NCI-H2196 treated with DMSO at 0.1 percent for 48 hours (cell line): ENCODE results near the gene GMDS.
A peak's percentile ranks its signal among the peaks of the same experiment; 100 is the strongest.

ENCODE experiments used
- DNase-seq: peaks from one replicate; lab custom pipeline; 2025; ENCODE audit not compliant: unreplicated experiment; lab: John Stamatoyannopoulos, UW

GMDS gene

DNA sequence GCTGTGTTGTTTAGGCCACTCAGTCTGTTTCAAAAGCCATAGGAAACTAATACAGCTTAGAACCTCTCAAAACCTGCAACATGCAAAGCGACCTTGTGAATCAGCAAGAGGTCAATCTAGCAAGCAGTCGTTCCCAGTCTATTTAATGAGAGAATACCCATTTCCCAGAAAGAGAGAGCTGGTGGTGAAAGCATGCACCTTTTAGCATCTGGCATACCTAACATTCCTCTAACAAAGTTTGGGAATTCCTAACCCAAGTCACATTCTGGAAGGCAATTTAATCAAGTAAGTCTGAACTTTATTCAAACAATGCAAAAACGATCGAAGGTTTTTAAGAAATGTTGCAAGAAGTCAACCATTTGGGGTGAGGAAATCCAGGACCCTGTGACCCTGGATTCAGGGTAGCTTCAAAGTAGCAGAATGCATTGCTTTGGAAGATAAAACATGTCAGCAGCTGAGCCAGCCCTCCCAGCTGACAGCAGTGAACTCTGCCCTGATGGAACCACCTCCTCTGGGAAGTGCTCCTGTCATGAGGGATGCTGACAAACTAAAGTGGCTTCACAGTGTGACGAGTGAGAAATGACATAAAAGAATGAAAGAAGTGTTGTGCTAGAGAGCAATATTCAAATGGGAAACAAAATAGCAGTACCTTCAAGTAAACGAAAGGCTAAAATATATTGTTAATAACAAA lies 104.8 kb downstream of the GMDS start:
- DNase-seq, result no peak

DNA sequence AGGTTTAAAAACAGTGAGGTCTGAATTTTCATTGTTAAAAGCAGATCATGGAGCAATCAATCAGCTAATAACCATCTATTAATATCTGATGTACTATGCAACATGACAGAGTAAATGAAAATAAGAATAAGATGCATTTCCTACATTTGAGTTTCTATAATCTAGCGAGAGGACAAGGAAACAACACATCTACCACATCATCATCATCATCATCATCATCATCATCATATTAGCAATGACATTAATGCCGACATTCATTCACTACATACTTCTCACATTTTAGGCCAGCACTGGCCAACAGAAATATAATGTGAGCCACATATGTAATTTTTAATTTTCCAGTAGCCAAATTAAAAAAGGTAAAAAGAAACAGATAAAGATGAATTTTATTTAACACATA lies 110.0 kb downstream of the GMDS start:
- no peak for DNase-seq

GRCh38 chr6:2134554-2134953 lies 110.9 kb downstream of the GMDS start:
- DNase-seq, result no peak

DNA sequence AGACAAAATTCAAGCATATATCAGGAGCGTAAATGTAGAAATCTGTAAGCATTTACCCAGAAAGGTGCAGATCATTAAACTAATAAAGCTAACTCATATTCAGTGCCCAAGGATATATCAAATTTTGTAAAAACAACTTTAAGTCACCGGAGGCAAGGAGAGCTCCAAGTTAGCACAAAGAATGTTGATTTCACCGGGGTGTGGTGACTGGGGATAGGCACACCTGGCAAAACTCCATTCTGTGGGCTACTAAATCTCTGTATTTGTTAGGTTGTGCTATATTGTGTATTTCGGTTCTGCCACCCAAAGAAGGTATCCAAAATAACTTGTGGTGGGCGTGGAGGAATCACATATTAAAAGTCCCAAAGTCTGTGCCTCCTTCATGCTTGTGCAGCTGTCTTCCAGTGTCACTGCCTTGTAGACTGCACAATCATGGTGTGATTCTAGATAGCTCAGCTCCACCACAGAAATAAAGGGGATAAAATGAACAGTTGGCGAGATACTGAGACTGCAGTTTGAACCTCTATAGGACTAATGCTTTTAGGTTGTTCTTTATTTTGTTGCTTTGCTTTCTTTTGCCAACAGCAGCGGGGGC lies 111.6 kb downstream of the GMDS start:
- no peak for DNase-seq

DNA sequence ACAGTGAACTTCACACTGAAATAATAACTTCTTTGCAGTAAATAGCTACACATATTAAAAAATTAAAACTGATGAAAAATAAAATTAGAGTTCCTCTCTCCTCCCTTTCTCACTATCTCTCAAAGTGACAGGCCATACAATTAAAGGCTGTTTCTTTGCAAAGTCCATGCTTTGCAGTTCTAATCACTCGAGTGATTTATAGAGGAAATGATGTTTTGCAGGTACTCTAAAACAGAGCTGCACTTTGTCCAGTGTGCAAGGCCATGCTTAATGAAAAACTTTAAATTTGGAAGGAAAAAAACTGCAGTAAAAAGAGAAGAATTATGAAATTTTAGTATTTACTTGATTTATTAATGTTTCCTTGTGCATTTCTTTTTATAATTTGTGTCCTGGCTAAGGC lies 112.5 kb downstream of the GMDS start:
- no peak for DNase-seq

DNA sequence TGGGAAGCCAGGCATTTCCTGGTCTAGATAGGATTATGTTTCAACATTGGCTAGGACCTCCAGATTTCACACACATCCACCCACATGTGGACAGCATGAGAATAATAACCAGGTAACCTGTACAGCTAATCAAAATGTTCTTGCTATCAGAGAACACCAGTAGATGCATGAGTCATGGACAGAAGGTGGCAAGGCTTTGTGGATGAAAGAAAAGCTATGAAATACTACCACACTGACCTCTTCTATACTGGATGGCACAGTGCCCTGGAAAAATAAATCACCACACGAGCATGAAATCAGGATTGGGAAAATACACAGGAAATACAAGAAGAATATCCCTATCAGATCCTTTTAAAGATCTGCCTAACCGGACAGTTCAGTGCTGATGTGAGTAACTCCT lies 113.0 kb downstream of the GMDS start:
- DNase-seq, result peak; percentile 40

GRCh38 chr6:2129182-2129621 lies 116.2 kb downstream of the GMDS start:
- DNase-seq, result no peak

GRCh38 chr6:2127484-2127911 lies 117.9 kb downstream of the GMDS start:
- no peak for DNase-seq

GRCh38 chr6:2126351-2126750 lies 119.1 kb downstream of the GMDS start:
- no peak for DNase-seq

- no peak for DNase-seq
These were observed 120.2 kb downstream of the GMDS start for GRCh38 chr6:2125158-2125557.

GRCh38 chr6:2124260-2124709 lies 121.1 kb downstream of the GMDS start:
- DNase-seq, result no peak

DNA sequence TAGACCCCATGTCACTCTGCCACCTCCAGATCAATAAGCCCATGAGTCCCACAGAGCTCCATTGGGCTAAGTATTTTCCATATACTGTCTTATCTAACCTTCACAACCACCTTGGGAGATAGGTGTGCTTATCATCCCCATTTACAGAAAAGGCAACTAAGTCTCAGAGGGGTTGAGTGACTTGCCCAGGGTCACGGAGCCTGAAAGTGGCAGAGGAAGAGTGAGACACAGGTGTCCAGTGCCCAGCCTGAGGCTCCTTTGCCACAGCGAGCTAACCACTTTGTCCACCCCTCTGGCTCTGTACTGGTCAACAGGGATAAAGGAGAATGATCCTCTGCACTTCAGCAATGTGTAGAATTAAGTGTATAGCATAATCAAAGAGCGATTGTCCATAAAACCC lies 124.5 kb downstream of the GMDS start:
- DNase-seq, result no peak

GRCh38 chr6:2119275-2119674 lies 126.1 kb downstream of the GMDS start:
- DNase-seq, result no peak

DNA sequence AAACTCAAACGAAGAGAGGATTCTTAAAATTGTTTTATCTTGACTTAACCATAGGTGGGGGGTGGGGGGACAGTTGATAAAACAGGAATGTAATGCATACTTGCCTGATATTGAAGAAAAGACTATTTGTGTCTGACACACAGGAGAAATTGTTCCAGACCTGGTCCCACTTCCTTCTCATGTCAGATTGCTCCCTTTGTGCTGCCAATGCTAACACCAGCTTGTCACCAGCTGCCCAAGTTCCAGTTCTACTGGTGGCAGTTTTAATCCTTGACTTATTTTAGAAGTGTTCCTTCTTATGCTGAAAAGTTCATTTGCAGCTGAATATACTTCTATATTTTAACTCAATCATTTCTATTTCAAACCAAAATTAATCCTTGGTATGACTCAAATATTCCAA lies 127.3 kb downstream of the GMDS start:
- no peak for DNase-seq

DNA sequence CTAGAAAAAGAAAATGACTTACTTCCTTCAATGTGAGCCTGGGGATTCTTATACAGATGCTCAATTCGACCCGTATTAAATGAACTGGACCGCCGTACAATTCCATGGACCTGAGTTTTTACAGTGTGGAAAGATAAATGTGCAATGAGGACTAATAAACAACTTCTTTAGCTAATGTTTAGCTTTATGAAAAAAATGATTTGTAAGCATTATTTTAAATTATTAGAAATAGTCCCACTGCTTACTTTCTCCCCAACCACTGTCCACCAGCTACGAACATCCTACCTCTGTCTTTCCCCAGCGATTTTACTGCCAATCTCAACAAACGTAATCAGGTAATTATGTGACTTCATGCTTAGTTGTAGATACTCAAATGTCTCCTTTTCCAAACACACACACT lies 128.0 kb downstream of the GMDS start:
- DNase-seq, result no peak

DNA sequence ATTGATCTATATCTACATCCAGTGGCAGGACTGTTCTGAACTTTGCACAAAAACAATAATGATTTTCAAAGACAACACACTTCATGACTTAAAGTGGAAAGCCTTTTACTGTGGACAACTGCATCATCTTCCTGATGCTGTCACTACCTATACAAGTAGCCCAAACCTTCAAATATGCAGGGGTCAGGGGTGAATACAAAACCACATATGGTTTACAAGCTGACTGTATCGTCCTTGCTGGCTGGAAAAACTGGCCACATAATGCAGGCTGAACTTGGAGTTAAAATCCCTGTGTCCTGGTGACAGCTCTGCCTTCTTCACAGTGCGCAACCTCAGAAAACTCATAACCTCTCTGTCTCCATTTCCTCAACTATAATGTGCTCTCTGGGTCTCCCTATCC lies 128.9 kb downstream of the GMDS start:
- DNase-seq, result no peak

DNA sequence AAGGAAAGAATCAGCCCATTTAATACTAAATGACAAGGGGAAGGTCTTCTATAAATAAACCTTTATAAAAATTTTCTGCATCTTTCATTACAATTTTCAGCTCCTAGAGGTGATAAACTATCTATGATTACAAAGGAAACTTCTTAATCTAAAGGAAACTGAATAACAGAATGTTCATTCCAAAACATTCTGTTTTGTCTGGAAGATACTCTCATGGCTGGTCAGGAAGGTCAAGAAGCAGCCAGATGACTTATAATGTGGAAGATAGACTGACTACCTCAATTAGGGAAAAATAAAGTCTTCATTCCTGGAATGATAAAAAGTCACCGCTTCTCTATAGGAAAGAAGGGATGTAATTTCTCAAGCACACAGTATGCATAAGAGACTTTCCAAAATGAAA lies 131.3 kb downstream of the GMDS start:
- DNase-seq, result no peak

GRCh38 chr6:2111162-2111677 lies 134.2 kb downstream of the GMDS start:
- DNase-seq, result no peak

- no peak for DNase-seq
These were observed 134.9 kb downstream of the GMDS start for GRCh38 chr6:2110504-2110903.

- DNase-seq, result no peak
These were observed 135.6 kb downstream of the GMDS start for GRCh38 chr6:2109796-2110195.

DNA sequence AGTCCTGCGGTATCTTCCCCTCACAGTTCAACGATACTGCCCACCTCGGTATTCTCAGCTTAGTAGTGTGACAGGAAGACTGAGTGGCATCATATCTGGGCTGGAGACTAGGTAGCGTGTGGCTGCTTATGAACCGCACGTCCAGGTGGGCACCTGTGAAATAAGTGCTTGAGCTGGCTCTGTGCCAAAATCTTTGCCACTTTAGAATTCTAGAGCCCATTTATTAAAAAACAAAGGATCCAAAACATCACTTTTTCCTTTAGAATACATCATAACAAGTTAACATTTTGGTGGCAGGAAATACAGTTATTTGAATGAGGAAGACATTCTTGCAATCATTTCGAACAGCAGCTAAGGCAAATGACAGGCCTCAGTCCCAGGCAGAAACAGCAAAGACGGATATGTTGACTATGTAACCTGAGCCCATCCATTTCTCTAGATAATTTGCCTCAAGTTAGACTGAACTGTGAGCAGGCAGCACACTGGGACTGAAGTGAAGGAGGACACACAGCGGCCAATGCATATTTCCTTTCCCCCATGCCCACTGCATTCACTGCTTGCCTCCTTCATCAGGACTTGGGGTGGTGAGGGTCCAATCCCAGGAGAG lies 136.6 kb downstream of the GMDS start:
- DNase-seq, result peak; percentile 24

GRCh38 chr6:2104524-2104880 lies 140.9 kb downstream of the GMDS start:
- DNase-seq, result no peak
